PC-3 (cell line): ENCODE data around the gene C13orf42. TPM values are rescaled to one million over a fixed set of nuclear protein-coding genes. Genes with fewer than 3 reads are reported as not detected.

ENCODE experiments used
- ATAC-seq: fragments of 200-7000 bp; cut with Tn5 transposase; 2 replicates; pipeline ENCODE4 v1.9.1; 2020; ENCODE audit warnings: mild to moderate bottlenecking, moderate library complexity
- BruUV-seq: library from RNA; stranded (reverse); fragments of 400-500 nt; replicated peaks from 2 replicates; lab custom pipeline; 2021; lab: Mats Ljungman, UMichigan
- CTCF ChIA-PET: fragments of 300-600 bp; sonication (Branson Sonifier 250); formaldehyde crosslinking; loops from one replicate; lab custom pipeline; 2022; ENCODE audit warnings: antibody characterized with exemption; lab: Charles Lee
- POLR2A ChIA-PET: fragments of 300-600 bp; sonication (Branson Sonifier 250); formaldehyde crosslinking; loops from one replicate; lab custom pipeline; 2022; ENCODE audit warnings: antibody characterized with exemption; ENCODE audit not compliant: unreplicated experiment; lab: Charles Lee
- DNase-seq: peaks from one replicate; pipeline ENCODE4 v3.0.0-alpha.2; 2015
- H2AFZ ChIP-seq: fragments of 300-600 bp; sonication (generic); 2 replicates; pipeline ENCODE4 v1.6.0; 2016; ENCODE audit warnings: antibody characterized with exemption, low read length
- H3F3A ChIP-seq: fragments of 300-600 bp; sonication (generic); one replicate; pipeline ENCODE4 v1.6.0; 2017; ENCODE audit warnings: antibody characterized with exemption, low read length, control low read depth, mild to moderate bottlenecking; ENCODE audit not compliant: unreplicated experiment
- H3K27ac ChIP-seq: fragments of 300-600 bp; sonication (generic); 2 replicates; pipeline ENCODE4 v1.5.1; 2016; ENCODE audit warnings: mild to moderate bottlenecking, low read length
- H3K27me3 ChIP-seq: fragments of 300-600 bp; sonication (generic); 2 replicates; pipeline ENCODE4 v1.6.1; 2016; ENCODE audit warnings: low read length, mixed read lengths
- H3K36me3 ChIP-seq: fragments of 300-600 bp; sonication (generic); 2 replicates; pipeline ENCODE4 v1.6.1; 2016; ENCODE audit warnings: low read depth, mixed run types, low read length, mixed read lengths
- H3K4me1 ChIP-seq: fragments of 300-600 bp; sonication (generic); 2 replicates; pipeline ENCODE4 v1.5.1; 2016; ENCODE audit warnings: low read length; ENCODE audit not compliant: insufficient read depth
- H3K4me2 ChIP-seq: fragments of 300-600 bp; sonication (generic); 2 replicates; pipeline ENCODE4 v1.6.0; 2016; ENCODE audit warnings: low read length
- H3K4me3 ChIP-seq: fragments of 300-600 bp; sonication (generic); 2 replicates; pipeline ENCODE4 v1.5.1; 2016; ENCODE audit warnings: mild to moderate bottlenecking, low read length, mixed read lengths
- H3K79me2 ChIP-seq: fragments of 300-600 bp; sonication (generic); 2 replicates; pipeline ENCODE4 v1.6.1; 2017; ENCODE audit warnings: low read length, mixed read lengths
- H3K9ac ChIP-seq: fragments of 300-600 bp; sonication (generic); 2 replicates; pipeline ENCODE4 v1.6.0; 2016; ENCODE audit warnings: mild to moderate bottlenecking, low read length
- H3K9me2 ChIP-seq: fragments of 300-600 bp; sonication (generic); replicated peaks from 2 replicates; pipeline ENCODE4 v1.6.1; 2016; ENCODE audit warnings: mixed run types, low read length, mixed read lengths
- H3K9me3 ChIP-seq: fragments of 300-600 bp; sonication (generic); 2 replicates; pipeline ENCODE4 v1.6.1; 2016; ENCODE audit warnings: low read length, mixed read lengths
- H4K20me1 ChIP-seq: fragments of 300-600 bp; sonication (generic); 2 replicates; pipeline ENCODE4 v1.6.1; 2016; ENCODE audit warnings: low read length, mixed read lengths
- CTCF ChIP-seq: fragments of 300-600 bp; sonication (generic); conservative IDR thresholded peaks from 2 replicates; pipeline ENCODE4 v1.5.1; 2017; ENCODE audit warnings: antibody characterized with exemption, low read depth, mild to moderate bottlenecking, low read length
- EZH2 ChIP-seq: fragments of 300-600 bp; sonication (generic); IDR thresholded peaks from one replicate; pipeline ENCODE4 v1.6.1; 2017; ENCODE audit warnings: antibody characterized with exemption, mild to moderate bottlenecking, low read length; ENCODE audit not compliant: unreplicated experiment
- EZH2phosphoT487 ChIP-seq: fragments of 300-600 bp; sonication (generic); IDR thresholded peaks from 2 replicates; pipeline ENCODE4 v1.6.1; 2018; ENCODE audit warnings: mild to moderate bottlenecking, antibody characterized with exemption, low read length, borderline replicate concordance
- intact Hi-C: fragments of 100-400 bp; cut with micrococcal nuclease; formaldehyde crosslinking; loops from 2 replicates; pipeline ENCODE4 v1.9.0; 2023
- total RNA-seq: library from RNA; depleted of rRNA; stranded (reverse); fragments of >200 nt; gene quantifications from 2 replicates; pipeline ENCODE4 v1.2.3, GENCODE V29; 2014

The C13orf42 gene
- total RNA-seq, 1 experiment from 2014 or later: not detected

GRCh38 chr13:51048166-51048461 lies 63.0 kb downstream of the C13orf42 start:
- ATAC-seq (no peak), DNase-seq (no peak)
- no TSS peak for BruUV-seq
- Histone ChIP-seq H3K9ac (no peak overlapping the region), H3K36me3 (no peaks in the 10 kb centered on the region), H3K9me2 (no peaks in the 10 kb centered on the region), H3K27ac (no peak overlapping the region), H3K4me3 (no peak overlapping the region), H3K4me2 (no peak overlapping the region), H3K9me3 (no peaks in the 10 kb centered on the region), H2AFZ (no peak overlapping the region), H3K27me3 (no peaks in the 10 kb centered on the region), H3F3A (no peaks in the 10 kb centered on the region), H3K79me2 (no peaks in the 10 kb centered on the region), H4K20me1 (no peaks in the 10 kb centered on the region), H3K4me1 (no peaks in the 10 kb centered on the region)
- CTCF ChIA-PET: no interaction called here
- no peak for TF ChIP-seq CTCF
- no peak for TF ChIP-seq EZH2
- no peak for TF ChIP-seq EZH2phosphoT487
- intact Hi-C loops: no loop called here
- POLR2A ChIA-PET: no interaction called here

- no TSS peak for BruUV-seq
- ChIA-PET CTCF (no interaction called here), POLR2A (no interaction called here)
- TF ChIP-seq EZH2 (no peak), CTCF (no peak), EZH2phosphoT487 (no peak)
- no peak overlapping the region for H3K27ac ChIP-seq
- H3K4me1 ChIP-seq: no peaks in the 10 kb centered on the region
- ATAC-seq: no peak
- H2AFZ ChIP-seq: no peak overlapping the region
- H4K20me1 ChIP-seq: no peaks in the 10 kb centered on the region
- no peaks in the 10 kb centered on the region for H3K79me2 ChIP-seq
- no peaks in the 10 kb centered on the region for H3K9me2 ChIP-seq
- H3K4me3 ChIP-seq: no peak overlapping the region
- no peak for DNase-seq
- intact Hi-C loops: no loop called here
- no peak overlapping the region for H3K9ac ChIP-seq
- H3K27me3 ChIP-seq: no peaks in the 10 kb centered on the region
- no peaks in the 10 kb centered on the region for H3K9me3 ChIP-seq
- H3F3A ChIP-seq: no peaks in the 10 kb centered on the region
- H3K36me3 ChIP-seq: no peaks in the 10 kb centered on the region
- no peak overlapping the region for H3K4me2 ChIP-seq
Observed at GRCh38 chr13:51047434-51048165, 63.5 kb downstream of the C13orf42 start.

GRCh38 chr13:51045451-51045850 lies 65.6 kb downstream of the C13orf42 start:
- H3K4me3 ChIP-seq: no peak overlapping the region
- no peak overlapping the region for H2AFZ ChIP-seq
- no TSS peak for BruUV-seq
- no peaks in the 10 kb centered on the region for H3K36me3 ChIP-seq
- no peak overlapping the region for H3K27ac ChIP-seq
- no peak overlapping the region for H3K9ac ChIP-seq
- H3K79me2 ChIP-seq: no peaks in the 10 kb centered on the region
- no peaks in the 10 kb centered on the region for H3K9me3 ChIP-seq
- no peaks in the 10 kb centered on the region for H3K9me2 ChIP-seq
- TF ChIP-seq EZH2phosphoT487: no peak
- no peak for TF ChIP-seq EZH2
- TF ChIP-seq CTCF: no peak
- intact Hi-C loops: no loop called here
- CTCF ChIA-PET: no interaction called here
- no peak overlapping the region for H3K4me2 ChIP-seq
- no peak for ATAC-seq
- DNase-seq: no peak
- H4K20me1 ChIP-seq: no peaks in the 10 kb centered on the region
- H3K4me1 ChIP-seq: no peaks in the 10 kb centered on the region
- no peaks in the 10 kb centered on the region for H3K27me3 ChIP-seq
- POLR2A ChIA-PET: no interaction called here
- H3F3A ChIP-seq: no peaks in the 10 kb centered on the region
